Astrocyte (in vitro differentiated cells and primary cell): ENCODE data around the gene HINFP.

ENCODE experiments used
- EZH2 ChIP-seq: IDR thresholded peaks from 2 replicates; pipeline ENCODE4 v1.6.1; 2012; ENCODE audit warnings: mild to moderate bottlenecking, low read length, inconsistent platforms; ENCODE audit not compliant: insufficient read depth
- TF ChIP-seq, protein P1 (sequence below): IDR thresholded peaks from 2 replicates; pipeline ENCODE4 v1.5.1; 2011; ENCODE audit warnings: low read depth, mild to moderate bottlenecking, inconsistent platforms, low read length, moderate library complexity; ENCODE audit not compliant: insufficient read depth

GRCh38 chr11:119126675-119127268 lies 5.4 kb downstream of the HINFP start:
- TF ChIP-seq, protein P1, sequence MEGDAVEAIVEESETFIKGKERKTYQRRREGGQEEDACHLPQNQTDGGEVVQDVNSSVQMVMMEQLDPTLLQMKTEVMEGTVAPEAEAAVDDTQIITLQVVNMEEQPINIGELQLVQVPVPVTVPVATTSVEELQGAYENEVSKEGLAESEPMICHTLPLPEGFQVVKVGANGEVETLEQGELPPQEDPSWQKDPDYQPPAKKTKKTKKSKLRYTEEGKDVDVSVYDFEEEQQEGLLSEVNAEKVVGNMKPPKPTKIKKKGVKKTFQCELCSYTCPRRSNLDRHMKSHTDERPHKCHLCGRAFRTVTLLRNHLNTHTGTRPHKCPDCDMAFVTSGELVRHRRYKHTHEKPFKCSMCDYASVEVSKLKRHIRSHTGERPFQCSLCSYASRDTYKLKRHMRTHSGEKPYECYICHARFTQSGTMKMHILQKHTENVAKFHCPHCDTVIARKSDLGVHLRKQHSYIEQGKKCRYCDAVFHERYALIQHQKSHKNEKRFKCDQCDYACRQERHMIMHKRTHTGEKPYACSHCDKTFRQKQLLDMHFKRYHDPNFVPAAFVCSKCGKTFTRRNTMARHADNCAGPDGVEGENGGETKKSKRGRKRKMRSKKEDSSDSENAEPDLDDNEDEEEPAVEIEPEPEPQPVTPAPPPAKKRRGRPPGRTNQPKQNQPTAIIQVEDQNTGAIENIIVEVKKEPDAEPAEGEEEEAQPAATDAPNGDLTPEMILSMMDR: no peak
- TF ChIP-seq EZH2: no peak
